Stimulated activated naive CD8-positive, alpha-beta T cell treated with anti-CD3 and anti-CD28 coated beads, Interleukin-15, Interleukin-2, amounts not matched to agents 100 ng/mL and 50 ng/mL, for 24 hours (primary cell): Measurements from ENCODE around the gene FAM20C.

Experiments used
- H3K27ac Mint-ChIP-seq: one replicate; pipeline ENCODE4 v1.8.0; 2021; ENCODE audit warnings: mild to moderate bottlenecking, mixed read lengths
- H3K27me3 Mint-ChIP-seq: one replicate; pipeline ENCODE4 v1.8.0; 2021; ENCODE audit warnings: mixed read lengths
- H3K36me3 Mint-ChIP-seq: one replicate; pipeline ENCODE4 v1.8.0; 2021; ENCODE audit warnings: low read depth, mixed read lengths
- H3K4me1 Mint-ChIP-seq: one replicate; pipeline ENCODE4 v1.8.0; 2021; ENCODE audit warnings: low read depth, mixed read lengths
- H3K4me3 Mint-ChIP-seq: one replicate; pipeline ENCODE4 v1.8.0; 2021; ENCODE audit warnings: mild to moderate bottlenecking, mixed read lengths
- H3K9me3 Mint-ChIP-seq: one replicate; pipeline ENCODE4 v1.8.0; 2021; ENCODE audit warnings: mixed read lengths

The FAM20C gene

GRCh38 chr7:307970-308369 lies 115.6 kb downstream of the FAM20C start:
- no peak overlapping the region for H3K27ac Mint-ChIP-seq
- peaks cover 8% of the 10 kb centered on the region for H3K9me3 Mint-ChIP-seq
- H3K4me3 Mint-ChIP-seq: no peak overlapping the region
- no peaks in the 10 kb centered on the region for H3K4me1 Mint-ChIP-seq
- H3K36me3 Mint-ChIP-seq: no peaks in the 10 kb centered on the region
- peaks cover 5% of the 10 kb centered on the region for H3K27me3 Mint-ChIP-seq

GRCh38 chr7:309586-310228 lies 117.3 kb downstream of the FAM20C start:
- peaks cover 14% of the 10 kb centered on the region for H3K27me3 Mint-ChIP-seq
- H3K27ac Mint-ChIP-seq: no peak overlapping the region
- no peaks in the 10 kb centered on the region for H3K36me3 Mint-ChIP-seq
- H3K9me3 Mint-ChIP-seq: peaks cover 4% of the 10 kb centered on the region
- no peaks in the 10 kb centered on the region for H3K4me1 Mint-ChIP-seq
- no peak overlapping the region for H3K4me3 Mint-ChIP-seq
